ENCODE data around the gene ARID4B. TPM values are rescaled to one million over a fixed set of nuclear protein-coding genes. Genes with fewer than 3 reads are reported as not detected.

The ARID4B gene
- total and polyA plus RNA-seq, 8 donors: 29.0 to 57.9 (median 49.9) TPM

GRCh38 chr1:235279694-235280093, 48.3 kb downstream of the ARID4B start:
- no peaks in the 10 kb centered on the region for H3K9me3 ChIP-seq
- H3K27me3 ChIP-seq: no peaks in the 10 kb centered on the region
- no peak overlapping the region for H3K4me3 ChIP-seq
- intact Hi-C loops (cut with DNase I): no loop called here
- no peaks in the 10 kb centered on the region for H3K36me3 ChIP-seq
- ATAC-seq (no peak), DNase-seq (no peak)
- no peak overlapping the region for H3K27ac ChIP-seq
- peaks cover 0 to 24% of the 10 kb centered on the region in 2 donors for H3K4me1 ChIP-seq
- no peak for TF ChIP-seq CTCF (IDR thresholded peaks at IDR 0.05)

- no peak for TF ChIP-seq CTCF (IDR thresholded peaks at IDR 0.05)
- Histone ChIP-seq H3K4me3 (no peak overlapping the region), H3K27me3 (no peaks in the 10 kb centered on the region), H3K9me3 (no peaks in the 10 kb centered on the region), H3K36me3 (no peaks in the 10 kb centered on the region), H3K27ac (no peak overlapping the region), H3K4me1 (peaks cover 0 to 27% of the 10 kb centered on the region in 2 donors)
- DNase-seq: no peak
- no peak for ATAC-seq
- intact Hi-C loops (cut with DNase I): no loop called here
Measured at GRCh38 chr1:235278915-235279292, 49.1 kb downstream of the ARID4B start.

- no peak for TF ChIP-seq CTCF (IDR thresholded peaks at IDR 0.05)
- H3K4me3 ChIP-seq: no peak overlapping the region
- no peaks in the 10 kb centered on the region for H3K27me3 ChIP-seq
- no peak overlapping the region for H3K27ac ChIP-seq
- H3K9me3 ChIP-seq: no peaks in the 10 kb centered on the region
- intact Hi-C loops (cut with DNase I): no loop called here
- ATAC-seq (no peak), DNase-seq (no peak)
- no peaks in the 10 kb centered on the region for H3K36me3 ChIP-seq
- peaks cover 0 to 32% of the 10 kb centered on the region in 2 donors for H3K4me1 ChIP-seq
Measured at GRCh38 chr1:235278233-235278914, 49.6 kb downstream of the ARID4B start.

- Histone ChIP-seq H3K27ac (no peak overlapping the region), H3K4me3 (no peak overlapping the region), H3K27me3 (no peaks in the 10 kb centered on the region), H3K36me3 (no peaks in the 10 kb centered on the region), H3K9me3 (no peaks in the 10 kb centered on the region), H3K4me1 (peaks cover 0 to 37% of the 10 kb centered on the region in 2 donors)
- intact Hi-C loops (cut with DNase I): no loop called here
- TF ChIP-seq CTCF (IDR thresholded peaks at IDR 0.05): no peak
- DNase-seq (no peak), ATAC-seq (no peak)
Measured at GRCh38 chr1:235277709-235278108, 50.3 kb downstream of the ARID4B start.

- Histone ChIP-seq H3K27ac (no peak overlapping the region), H3K27me3 (no peaks in the 10 kb centered on the region), H3K4me3 (no peak overlapping the region), H3K9me3 (no peaks in the 10 kb centered on the region), H3K4me1 (peaks cover 0 to 48% of the 10 kb centered on the region in 2 donors), H3K36me3 (no peaks in the 10 kb centered on the region)
- intact Hi-C loops (cut with DNase I): no loop called here
- DNase-seq (no peak), ATAC-seq (no peak)
- TF ChIP-seq CTCF (IDR thresholded peaks at IDR 0.05): no peak
Measured at GRCh38 chr1:235275836-235276235, 52.1 kb downstream of the ARID4B start.

Measured in left lung (tissue), 10 donors.